K562 (cell line): ENCODE data around the gene MMS19. TPM values are rescaled to one million over a fixed set of nuclear protein-coding genes. Genes with fewer than 3 reads are reported as not detected.

Experiments
- ASH1L ChIP-seq: fragments of 450-650 bp; IDR thresholded peaks from 2 replicates; pipeline ENCODE4 v1.6.1; 2018; ENCODE audit warnings: borderline replicate concordance, mild to moderate bottlenecking, low read depth; ENCODE audit not compliant: partially characterized antibody
- ATF7 ChIP-seq: fragments of 450-650 bp; IDR thresholded peaks from 2 replicates; pipeline ENCODE4 v1.7.1; 2014; ENCODE audit warnings: mild to moderate bottlenecking, moderate library complexity
- CTBP1 ChIP-seq: fragments of 450-650 bp; IDR thresholded peaks from 2 replicates; pipeline ENCODE4 v1.6.1; 2016; ENCODE audit warnings: borderline replicate concordance
- DMBX1 ChIP-seq: fragments of 250-450 bp; sonication (Bioruptor Pico); IDR thresholded peaks from 2 replicates; pipeline ENCODE4 v1.8.0; 2022; ENCODE audit warnings: inconsistent platforms, mild to moderate bottlenecking, moderate library complexity, borderline replicate concordance
- FOS ChIP-seq: IDR thresholded peaks from 3 replicates; pipeline ENCODE4 v1.6.1; 2011; ENCODE audit not compliant: insufficient read length; ENCODE audit errors: extremely low read depth
- MAX ChIP-seq: sonication (generic); formaldehyde crosslinking; IDR thresholded peaks from 2 replicates; pipeline ENCODE4 v1.9.0; 2022; ENCODE audit warnings: mild to moderate bottlenecking, missing genetic modification reagents
- MNT ChIP-seq, 2 experiments: fragments of 450-650 bp; conservative IDR thresholded peaks; 2 replicates each; pipeline ENCODE4 v1.6.1; 2017; ENCODE audit warnings: mild to moderate bottlenecking in 2 of 2, moderate library complexity in 2 of 2
- NCOA2 ChIP-seq, 2 experiments: fragments of 450-650 bp; IDR thresholded peaks; 2 replicates each; pipeline ENCODE4 v1.6.1; 2018; ENCODE audit warnings: mild to moderate bottlenecking in 2 of 2, moderate library complexity in 1 of 2; ENCODE audit not compliant: partially characterized antibody in 2 of 2
- NFYB ChIP-seq: IDR thresholded peaks from 2 replicates; pipeline ENCODE4 v1.6.1; 2011; ENCODE audit warnings: mild to moderate bottlenecking, moderate library complexity; ENCODE audit not compliant: insufficient read length; ENCODE audit errors: extremely low read depth
- PKNOX1 ChIP-seq: fragments of 450-650 bp; IDR thresholded peaks from 2 replicates; pipeline ENCODE4 v1.6.1; 2016
- RB1 ChIP-seq: fragments of 450-650 bp; IDR thresholded peaks from 2 replicates; pipeline ENCODE4 v1.6.1; 2017; ENCODE audit warnings: low read depth, mild to moderate bottlenecking
- REST ChIP-seq, 2 experiments: fragments of 450-650 bp; formaldehyde crosslinking in 1 of 2; IDR thresholded peaks; 2 replicates each; pipeline versions ENCODE4 v1.4.0 to v1.6.1; 2014 to 2020; ENCODE audit warnings: mild to moderate bottlenecking in 2 of 2, borderline replicate concordance in 1 of 2, low read depth in 1 of 2
- YY1 ChIP-seq, 3 experiments: IDR thresholded peaks; 2 replicates each; pipeline ENCODE4 v1.6.1; 2011; ENCODE audit warnings: low read length in 2 of 3, mild to moderate bottlenecking in 2 of 3, moderate library complexity in 2 of 3, borderline replicate concordance in 1 of 3, control low read depth in 1 of 3, low read depth in 1 of 3; ENCODE audit not compliant: insufficient read depth in 3 of 3, insufficient replicate concordance in 2 of 3, control insufficient read depth in 1 of 3, insufficient read length in 1 of 3; ENCODE audit errors: extremely low read depth in 1 of 3
- polyA plus RNA-seq, 8 experiments: library from polyadenylated mRNA; depleted of rRNA in 4 of 8; stranded (reverse) in 5 of 8; unstranded in 3 of 8; fragments of >200 nt; fragmentation: Nextera tagmentation in 2 of 8; fragmentation: Illumina TruSeq in 1 of 8; extraction: Ambion mirVana in 2 of 8; extraction: Trizol in 1 of 8; gene quantifications; 2 replicates each; pipeline versions ENCODE4 v1.2.1 to v1.2.3, GENCODE V29; 2011 to 2014; ENCODE audit warnings: inconsistent platforms in 1 of 8, missing spikeins in 1 of 8
- total RNA-seq, 7 experiments: library from RNA; depleted of rRNA in 6 of 7; stranded (reverse); fragments of >200 nt in 6 of 7; fragmentation: Illumina TruSeq in 2 of 7; extraction: Trizol in 2 of 7; gene quantifications; 2 replicates each; pipeline versions ENCODE4 v1.2.1 to v1.2.3, GENCODE V29; 2011 to 2021; ENCODE audit warnings: low replicate concordance in 1 of 7

Gene MMS19
- total and polyA plus RNA-seq, 9 of the 15 experiments (the other 6 are each of a cell fraction or from before 2014, with no cell fraction given): 40.1 to 110 (median 62.9) TPM

GRCh38 chr10:97445722-97446639 is 52.2 kb downstream of the MMS19 start, which contains the start of the genes EXOSC1 and ZDHHC16 (continued):
- TF ChIP-seq FOS (peak; percentile 88), ATF7 (peak; percentile 52; the same call in 1 of the 2 replicates), YY1 (IDR thresholded peaks at IDR 0.05; ENCODE audit: borderline replicate concordance in 1 of 3, control insufficient read depth in 1 of 3, extremely low read depth in 1 of 3, insufficient read depth in 3 of 3, insufficient read length in 1 of 3, insufficient replicate concordance in 2 of 3, low read depth in 1 of 3, low read length in 2 of 3) (peak; percentile 42 to 93 (median 83)), REST (IDR thresholded peaks at IDR 0.05; ENCODE audit: borderline replicate concordance) (peak; percentile 28), REST (CRISPR knock-in tag; IDR thresholded peaks at IDR 0.05; ENCODE audit: low read depth) (no peak), MAX (CRISPR knock-in tag) (peak; percentile 76), DMBX1 (CRISPR knock-in tag) (no peak), RB1 (0 out of 2 replicates have a peak, but pooled peaks have one; percentile 17), PKNOX1 (0 out of 2 replicates have a peak, but pooled peaks have one; percentile 20), NCOA2 (IDR thresholded peaks at IDR 0.05; ENCODE audit: partially characterized antibody in 2 of 2) (no peak), MNT (conservative IDR thresholded peaks at IDR 0.05) (peak; percentile 81 to 92), ASH1L (peak; percentile 86), CTBP1 (peak; percentile 73), NFYB (peak; percentile 67)
